ENCODE results near the gene STK38.
A peak's percentile ranks its signal among the peaks of the same experiment; 100 is the strongest.
"Not testable (repeated sequence)": the region's sequence is repeated elsewhere in the genome, so short reads cannot be mapped to it uniquely, and the experiment has no call there.

STK38 gene

DNA sequence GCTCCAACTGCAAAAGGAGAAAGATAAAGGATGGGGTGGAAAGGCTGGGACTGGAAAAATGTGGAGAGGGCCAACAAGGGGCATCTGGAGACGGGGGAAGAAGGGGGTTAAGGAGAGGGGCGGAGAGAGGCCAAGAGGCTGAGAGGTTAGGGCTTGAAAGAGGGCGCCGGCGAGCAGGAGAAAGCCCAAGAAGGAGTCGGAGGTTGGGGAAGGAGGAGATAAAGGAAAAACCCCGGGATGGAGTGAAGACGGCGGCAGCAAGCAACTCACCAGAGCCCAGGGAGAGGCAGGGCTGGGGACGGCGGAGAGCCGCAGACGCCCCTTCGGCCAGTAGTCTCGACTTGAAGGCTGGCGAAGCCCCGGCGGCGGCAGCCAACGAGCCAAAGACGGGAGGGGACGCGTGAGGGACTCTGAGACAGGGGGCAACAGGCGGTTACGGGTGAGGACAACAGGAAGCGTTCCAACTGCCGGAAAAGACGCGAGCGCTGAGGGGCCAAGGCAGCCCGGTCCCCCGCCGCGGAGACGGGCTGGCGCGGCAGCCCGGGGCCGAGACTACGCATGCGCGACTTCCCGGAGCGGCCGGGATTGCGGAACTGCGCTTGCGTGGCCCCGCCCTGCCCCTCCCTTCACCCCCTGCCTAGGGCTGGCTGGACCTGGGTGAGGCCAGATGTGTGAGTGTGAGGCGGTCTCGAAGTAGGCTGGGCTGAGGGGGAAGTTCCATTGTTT, at the start of gene STK38:
STK38 (minus strand) TSS at position 560 of the 726 bp plus-strand sequence. CDS start 7,277 bp downstream, outside the sequence.
- peak; percentile 95 for DNase-seq

DNA sequence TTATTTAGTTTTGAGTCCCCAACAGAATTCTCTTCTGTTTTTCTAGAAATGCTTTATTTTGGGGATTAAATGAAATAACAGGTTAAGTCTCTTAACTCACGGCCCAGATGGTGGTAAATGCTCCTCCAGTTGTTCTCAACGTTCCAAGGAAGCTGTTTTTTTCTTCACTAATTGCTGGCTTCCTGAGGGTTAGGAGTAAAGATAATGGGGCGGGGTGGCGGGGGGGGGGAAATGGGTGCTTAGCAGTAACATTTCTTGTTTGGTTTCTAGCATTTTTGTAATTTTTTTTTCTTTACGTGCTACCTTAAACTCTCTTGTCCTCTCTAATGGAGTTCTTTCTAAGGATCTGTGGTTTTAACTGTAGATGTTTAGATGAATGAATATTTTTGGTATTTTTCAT, 49.1 kb upstream of the STK38 start:
- no peak for DNase-seq

DNA sequence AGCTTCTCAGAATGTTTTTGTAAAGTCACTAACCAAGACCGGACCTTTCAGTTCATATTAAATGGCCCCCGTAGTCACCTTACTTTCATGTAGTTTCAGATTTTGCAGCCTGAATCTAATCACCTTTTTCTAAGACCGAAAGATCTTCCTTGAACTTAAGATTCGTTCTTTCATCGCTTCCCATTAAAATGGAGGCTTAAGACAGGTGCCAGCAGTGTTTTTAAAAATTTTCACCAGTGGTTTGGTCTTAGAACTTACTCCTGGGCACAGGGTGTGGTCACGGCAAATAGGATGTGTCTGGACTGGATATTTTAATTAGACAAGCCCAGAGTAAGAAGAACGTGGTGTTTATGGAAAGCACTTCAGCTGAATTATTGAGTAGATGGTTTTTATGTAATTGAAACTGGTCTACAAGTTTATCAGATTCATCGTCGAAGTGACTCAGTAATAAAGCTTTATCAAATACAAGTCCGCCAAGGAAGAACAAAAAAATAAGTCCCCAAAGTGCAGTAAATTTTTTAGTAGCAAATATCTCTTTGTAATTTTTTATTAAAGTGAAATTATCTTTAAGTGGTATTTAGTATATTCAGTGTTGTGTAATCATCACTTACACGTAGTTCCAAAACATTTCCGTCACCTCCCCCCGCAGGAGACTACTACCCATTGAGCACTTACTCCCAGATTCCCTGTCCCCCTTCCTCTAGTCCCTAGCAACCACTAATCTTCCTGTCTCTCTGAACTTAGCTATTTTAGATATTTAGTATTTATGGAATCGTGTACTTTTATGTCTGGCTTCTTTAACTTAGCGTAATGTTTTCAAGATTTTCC, 47.8 kb upstream of the STK38 start:
- DNase-seq, result no peak

DNA sequence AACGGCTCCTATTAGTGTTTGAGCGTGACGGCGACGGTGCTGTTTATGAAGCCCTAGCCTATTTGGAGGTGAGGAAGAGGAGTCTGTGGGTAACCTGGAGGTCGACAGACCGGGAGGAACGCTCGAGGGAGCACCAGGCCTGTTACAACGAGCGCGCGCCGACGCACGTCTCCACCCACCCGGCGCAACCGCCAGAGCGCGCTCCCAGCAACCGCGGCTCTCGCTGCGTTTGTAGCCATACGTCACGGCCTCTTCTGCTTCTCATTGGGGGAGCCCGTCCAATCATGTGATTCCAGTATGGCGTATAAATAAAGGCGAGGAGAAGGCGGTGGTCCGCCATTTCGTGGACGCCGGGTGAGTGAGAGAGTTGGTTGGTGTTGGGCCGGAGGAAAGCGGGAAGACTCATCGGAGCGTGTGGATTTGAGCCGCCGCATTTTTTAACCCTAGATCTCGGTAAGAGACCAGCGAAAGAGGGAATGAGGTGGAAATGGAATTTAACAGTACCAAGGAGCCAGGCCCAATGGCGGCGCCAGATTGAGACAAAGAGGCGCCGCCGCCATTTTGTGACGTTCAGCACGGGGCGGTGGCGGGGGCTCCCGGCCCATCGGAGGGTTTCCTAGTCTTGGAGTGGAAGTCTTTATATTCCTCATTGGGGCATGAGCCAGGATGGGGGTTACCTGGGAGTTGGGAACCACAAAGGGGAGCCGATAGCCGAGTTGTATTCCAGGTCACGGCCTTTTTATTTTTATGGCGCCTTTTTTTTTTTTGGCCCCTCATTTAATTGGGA, 46.9 kb upstream of the STK38 start, which contains the start of gene SRSF3:
SRSF3 (plus strand) TSS at position 334 of the 787 bp plus-strand sequence. CDS start 2,401 bp downstream, outside the sequence.
- peak; percentile 98 for DNase-seq

DNA sequence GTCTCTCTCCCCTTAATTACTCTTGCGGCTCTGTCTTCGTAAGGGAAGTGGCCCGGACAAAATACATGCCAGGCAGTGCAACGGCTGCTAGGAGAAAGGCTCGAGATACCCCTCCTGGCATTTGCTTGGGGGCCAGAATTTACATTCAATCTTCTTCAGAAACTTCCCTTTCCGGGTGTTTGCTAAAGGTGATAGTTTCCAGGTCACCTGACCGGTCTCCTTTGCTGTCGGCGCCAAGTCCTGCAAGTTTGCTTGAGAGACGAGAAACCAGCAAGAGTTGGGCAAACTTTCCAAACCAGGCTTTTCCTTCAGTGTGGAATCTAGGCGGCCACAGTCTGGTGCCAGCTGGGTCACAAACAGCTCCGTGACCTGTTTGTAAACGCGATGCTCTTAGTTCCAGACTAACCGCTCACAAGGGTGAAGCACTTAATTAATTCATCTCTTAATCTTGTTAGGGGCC, 46.3 kb upstream of the STK38 start:
- DNase-seq, result peak; percentile 73

DNA sequence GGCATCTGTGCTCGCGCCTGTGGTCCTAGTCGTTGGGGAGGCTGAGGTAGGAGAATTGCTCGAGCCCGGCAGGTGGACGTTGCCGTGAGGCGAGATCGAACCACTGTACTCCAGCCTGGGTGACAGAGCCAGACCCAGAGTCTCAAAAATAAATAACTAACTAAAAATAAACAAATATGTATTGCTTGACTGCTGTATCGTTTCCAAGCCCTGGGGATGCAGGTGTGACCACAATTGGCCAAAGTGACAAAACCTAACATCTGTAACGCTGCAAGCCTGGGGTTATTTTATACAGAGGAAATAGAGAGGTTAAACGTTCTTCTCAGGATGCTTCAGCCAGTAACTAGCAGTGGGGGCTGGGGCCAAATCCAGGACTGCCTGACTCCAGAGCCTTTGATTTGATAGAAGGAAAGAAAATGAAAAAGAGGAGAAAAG, 45.0 kb upstream of the STK38 start:
- DNase-seq, result no peak

DNA sequence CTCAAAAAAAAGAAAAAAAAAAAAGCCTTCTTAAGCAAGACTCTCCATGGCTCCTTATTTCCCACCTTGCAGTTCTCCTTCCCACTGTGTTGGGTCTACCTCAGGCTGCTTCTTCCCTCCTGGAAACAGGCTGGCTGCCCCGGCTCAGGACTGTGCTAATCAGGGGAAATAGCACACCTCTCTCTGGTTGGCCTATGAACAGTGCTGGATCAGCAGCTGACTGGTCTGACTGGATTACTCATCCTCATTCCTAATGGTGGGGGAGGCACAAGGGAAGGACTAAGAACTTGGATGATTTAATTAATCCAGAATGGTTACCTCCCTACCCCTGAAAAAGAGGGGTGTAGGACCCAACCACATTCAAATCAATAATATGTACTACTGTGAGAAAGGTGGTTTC, 43.0 kb upstream of the STK38 start:
- DNase-seq, result no peak

DNA sequence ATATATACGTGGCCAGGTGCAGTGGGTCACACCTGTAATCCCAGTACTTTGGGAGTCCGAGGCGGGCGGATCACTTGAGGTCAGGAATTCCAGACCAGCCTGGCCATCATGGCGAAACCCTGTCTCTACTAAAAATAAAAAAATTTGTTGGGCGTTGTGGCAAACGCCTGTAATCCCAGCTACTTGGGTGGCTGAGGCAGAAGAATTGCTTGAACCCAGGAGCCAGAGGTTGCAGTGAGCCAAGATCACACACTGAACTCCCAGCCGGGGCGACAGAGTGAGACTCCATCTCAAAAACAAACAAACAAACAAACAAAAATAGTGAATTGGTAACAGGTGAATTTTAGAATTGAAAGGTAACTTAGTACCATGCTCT, 41.7 kb upstream of the STK38 start:
- not testable (repeated sequence) for DNase-seq

DNA sequence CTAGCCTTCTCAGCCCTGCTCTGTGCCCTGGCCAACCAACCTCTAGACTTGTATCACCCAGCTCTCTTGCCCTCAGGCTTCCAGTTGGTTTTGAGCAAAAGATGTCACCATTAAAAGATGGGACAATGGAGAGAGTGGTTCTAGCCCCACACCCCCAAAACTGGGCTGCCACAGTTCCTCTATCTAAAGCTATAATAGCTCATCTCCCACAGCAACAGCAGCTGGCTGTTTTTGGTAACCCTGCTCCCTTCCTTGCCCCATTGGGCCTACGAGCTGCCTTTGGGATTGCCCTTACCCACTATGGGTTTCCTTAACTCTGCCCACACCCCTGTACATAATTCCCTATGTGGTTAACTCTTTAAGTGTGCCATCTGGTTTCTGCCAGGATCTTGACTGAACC, 39.3 kb upstream of the STK38 start:
- DNase-seq, result no peak

DNA sequence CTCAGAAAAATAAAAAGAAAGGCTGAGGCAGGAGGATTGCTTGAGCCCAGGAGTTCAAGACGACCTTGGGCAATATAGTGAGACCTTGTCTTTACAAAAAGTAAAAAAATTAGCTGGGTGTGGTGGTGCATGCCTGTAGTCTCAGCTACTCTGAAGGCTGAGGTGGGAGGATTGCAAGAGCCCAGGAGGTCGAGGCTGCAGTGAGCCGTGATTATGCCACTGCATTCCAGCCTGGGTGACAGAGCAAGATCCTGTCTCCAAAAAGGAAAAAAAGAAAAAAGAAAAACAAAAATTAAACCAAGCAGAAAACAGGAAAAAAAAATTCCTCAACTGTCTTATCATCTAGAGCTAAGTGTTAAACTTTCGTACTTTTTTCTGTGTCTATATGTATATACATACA, 34.4 kb upstream of the STK38 start:
- no peak for DNase-seq

DNA sequence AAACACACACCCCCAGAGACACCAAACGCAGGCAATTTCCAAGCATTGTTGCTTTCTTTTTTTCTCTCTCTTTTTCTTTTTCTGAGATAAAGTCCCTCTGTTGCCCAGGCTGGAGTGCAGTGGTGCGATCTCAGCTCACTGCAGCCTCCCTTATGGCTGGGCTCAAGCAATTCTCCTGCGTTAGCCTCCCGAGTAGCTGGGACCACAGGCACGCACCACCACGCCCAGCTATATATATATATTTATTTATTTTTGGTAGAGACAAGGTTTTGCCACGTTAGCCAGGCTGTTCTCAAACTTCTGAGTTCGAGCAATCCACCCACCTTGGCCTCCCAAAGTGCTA, 32.9 kb upstream of the STK38 start:
- no peak for DNase-seq

DNA sequence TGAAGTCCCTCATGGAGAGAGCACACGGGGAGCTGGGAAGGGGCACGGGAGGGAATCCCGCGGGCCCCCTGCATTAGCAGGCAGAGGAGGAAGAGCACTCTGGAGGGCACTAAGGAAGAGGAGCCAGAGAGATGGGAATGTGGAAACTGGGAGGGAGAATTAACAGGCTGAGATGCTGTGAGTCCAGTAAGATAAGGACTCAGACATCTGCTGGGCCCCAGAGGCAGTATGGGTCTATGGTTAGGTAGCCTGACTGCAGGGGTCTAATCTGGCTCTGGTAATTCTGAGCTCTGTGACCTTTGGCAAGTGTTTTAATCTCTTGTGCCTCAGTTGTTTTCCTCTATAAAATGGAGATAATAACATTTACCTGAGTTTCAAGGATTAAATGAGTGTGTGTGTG, 31.2 kb upstream of the STK38 start:
- no peak for DNase-seq

DNA sequence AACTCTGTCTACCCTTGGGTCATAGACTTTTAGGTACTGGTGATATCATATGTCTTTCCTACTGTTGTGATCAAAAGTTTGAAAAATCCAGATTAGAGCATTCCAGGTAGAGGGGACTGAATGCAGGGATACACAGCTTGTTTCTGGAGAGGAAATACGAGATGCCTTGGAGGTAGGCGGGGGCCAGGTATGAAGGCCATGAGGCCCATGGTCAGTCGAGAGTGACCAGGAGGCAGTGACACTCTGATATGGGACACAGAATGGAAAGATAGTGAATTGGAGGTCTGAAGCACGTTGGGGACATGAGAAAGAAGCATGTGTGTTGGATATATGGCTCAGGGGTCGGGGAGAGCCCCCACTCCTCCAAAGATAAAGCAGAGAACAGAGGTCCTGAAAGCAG, 30.8 kb upstream of the STK38 start:
- DNase-seq, result no peak

DNA sequence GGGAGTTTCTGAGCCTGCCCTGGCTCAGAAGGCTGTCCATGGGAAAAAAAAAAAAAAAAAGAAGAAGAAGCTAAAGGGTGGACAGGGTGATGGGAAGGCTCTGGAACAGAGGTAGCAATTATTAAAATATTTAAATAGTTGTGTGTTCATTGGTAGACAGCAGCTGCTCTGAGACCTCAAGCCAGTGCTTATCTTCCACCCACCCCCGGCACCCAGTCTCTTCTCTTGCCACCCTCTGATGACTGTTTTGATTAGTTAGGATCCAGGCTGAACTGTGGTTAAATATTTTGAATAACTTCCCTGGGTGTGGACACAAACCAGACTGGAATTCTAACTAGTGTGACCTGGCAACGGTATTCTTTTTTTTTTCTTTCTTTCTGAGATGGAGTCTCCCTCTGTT, 30.0 kb upstream of the STK38 start:
- no peak for DNase-seq

DNA sequence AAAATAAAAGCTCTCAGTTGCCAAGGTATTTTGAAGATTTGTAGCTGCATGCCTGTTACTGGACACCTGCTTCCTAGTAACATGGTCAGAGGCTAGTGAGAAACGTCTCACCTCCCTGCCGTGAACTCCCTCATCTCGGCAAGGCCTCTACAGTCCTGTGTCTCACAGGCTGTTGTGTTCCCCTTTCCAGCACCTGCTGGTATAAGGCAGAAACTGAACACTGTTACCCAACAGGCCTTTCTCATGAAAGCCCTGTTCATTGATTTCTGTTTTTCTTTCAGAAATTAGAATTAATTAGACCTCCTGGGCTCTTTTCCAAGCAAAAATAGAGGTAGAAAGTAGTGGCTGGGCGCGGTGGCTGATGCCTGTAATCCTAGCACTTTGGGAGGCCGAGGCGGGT, 29.3 kb upstream of the STK38 start:
- DNase-seq, result no peak

DNA sequence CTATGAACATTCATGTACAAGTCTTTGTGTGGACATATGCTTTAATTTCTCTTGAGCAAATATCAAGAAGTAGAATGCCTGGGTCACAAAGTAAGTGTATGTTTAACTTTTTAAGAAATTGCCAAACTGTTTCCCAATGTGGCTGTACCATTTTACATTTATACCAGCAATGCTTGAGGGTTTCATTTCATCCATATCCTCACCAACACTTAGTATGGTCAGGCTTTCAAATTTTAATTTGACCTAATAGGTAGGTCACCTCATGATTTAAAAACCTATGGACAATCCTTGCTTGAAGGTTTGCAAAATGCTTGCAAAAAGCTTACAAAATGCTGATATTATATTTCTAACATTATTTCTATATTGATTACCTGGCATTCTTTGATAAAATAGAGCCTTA, 27.4 kb upstream of the STK38 start:
- DNase-seq, result no peak

DNA sequence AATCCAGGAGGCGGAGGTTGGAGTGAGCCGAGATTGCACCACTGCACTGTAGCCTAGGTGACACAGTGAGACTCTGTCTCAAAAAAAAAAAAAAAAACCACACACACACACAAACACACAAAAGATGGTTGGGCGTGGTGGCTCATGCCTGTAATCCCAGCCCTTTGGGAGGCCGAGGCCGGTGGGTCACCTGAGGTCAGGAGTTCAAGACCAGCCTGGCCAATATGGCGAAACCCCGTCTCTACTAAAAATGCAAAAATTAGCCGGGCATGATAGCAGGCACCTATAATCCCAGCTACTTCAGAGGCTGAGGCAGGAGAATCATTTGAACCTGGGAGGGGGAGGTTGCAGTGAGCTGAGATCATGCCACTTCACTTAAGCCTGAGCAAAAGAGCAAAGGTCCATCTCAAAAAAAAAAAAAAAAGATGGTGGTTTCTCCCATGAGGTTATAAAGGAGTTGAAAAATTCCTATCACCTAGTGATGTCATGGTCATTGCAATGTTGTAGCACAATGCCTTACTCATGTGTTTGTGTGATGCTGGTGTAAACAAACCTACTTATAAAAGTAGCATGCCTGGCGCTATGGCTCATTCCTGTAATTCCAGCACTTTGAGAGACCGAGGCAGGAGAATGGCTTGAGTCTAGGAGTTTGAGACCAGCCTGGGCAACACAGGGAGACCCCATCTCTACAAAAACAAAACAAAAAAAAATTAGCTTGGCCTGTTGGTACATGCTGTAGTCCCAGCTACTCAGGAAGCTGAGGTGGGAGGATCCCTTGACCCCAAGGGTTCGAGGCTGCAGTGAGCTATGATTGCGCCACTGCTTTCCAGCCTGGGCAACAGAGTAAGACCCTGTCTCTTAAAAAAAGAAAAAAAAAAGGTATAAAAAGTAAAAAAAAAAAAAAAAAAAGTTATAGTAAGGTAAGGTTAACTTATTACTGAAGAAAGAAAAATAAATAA, 25.4 kb upstream of the STK38 start:
- DNase-seq, result not testable (repeated sequence)

DNA sequence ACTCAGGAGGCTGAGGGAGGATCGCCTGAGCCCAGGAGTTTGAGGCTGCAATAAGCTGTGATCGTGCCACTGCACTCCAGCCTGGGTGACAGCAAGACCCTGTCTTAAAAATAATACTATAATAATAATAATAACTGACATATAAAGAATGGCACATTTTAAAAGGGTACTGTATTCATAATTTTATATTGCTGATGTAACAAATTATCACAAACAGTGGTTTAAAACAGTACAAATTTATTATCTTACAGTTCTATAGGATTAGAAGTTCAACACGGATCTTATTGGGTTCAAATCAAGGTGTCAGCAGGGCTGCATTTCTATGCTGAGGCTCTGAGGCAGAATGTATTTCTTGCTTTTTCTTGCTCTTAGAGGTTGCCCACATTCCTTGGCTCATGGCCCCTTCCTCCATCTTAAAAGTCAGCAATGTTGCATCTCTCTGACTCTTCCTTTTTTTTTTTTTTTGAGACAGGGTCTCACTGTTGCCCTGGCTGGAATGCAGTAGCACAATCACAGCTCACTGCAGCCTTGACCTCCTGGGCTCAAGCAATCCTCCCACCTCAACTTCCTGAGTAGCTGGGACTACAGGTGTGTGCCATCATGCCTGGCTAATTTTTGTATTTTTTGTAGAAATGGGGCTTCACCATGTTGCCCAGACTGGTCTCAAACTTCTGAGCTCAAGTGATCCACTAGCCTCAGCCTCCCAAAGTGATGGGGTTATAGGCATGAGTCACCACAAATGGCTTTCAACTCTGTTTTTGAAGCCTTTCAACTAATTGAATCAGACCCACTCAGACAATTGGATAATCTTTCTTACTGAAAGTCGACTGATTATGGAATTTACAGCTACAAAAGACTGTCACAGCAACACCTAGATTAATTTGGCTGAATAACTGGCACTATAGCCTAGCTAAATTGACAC, 24.1 kb upstream of the STK38 start:
- DNase-seq, result no peak

DNA sequence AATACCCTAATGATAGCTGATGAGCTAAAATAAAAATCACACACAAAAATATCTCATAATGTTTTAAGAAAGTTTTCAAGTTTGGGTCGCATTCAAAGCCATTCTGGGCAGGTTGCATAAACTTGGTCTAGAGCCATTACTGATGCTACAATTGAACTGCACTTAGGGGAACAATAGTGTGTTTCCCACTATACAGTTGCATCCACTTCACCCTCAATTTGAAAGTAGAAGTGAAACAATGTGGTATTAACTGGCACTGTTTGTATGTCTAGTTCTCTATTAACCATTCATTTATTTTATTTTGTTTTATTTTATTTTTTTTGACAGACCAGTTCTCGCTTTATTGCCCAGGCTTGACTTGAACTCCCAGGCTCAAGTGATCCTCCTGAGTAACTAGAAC, 23.0 kb upstream of the STK38 start:
- DNase-seq, result no peak

DNA sequence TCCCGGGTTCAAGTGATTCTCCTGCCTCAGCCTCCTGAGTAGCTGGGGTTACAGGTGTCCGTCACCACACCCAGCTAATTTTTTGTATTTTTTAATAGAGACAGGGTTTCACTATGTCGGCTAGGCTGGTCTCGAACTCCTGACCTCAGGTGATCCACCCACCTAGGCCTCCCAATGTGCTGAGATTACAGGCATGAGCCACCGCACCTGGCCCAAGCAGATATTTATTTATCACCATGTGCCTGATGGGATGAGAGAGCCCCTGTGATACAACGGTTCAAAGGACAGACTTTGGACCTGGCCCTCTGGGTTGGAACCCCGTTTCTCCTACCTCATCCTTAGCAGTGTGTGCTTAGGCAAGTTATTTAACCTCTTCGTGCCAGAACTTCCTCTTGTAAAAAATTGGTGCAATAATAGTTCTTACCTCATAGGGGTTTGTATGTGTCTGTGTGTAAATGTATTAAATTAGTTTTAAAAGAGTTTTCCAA, 19.2 kb upstream of the STK38 start:
- no peak for DNase-seq

DNA sequence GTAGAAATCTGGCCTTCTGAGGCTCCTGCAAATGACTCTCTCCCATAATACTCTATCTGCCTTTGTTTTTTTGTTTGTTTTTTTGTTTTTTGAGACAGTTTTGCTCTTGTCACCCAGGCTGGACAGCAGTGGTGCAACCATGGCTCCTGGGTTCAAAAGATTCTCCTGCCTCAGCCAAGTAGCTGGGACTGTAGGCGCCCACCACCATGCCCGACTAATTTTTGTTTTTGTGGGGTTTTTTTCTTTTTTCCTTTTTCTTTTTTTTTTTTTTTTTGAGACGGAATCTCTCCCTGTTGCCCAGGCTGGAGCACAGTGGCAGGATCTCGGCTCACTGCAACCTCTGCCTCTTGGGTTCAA, 16.6 kb upstream of the STK38 start:
- DNase-seq, result no peak

All from left hindlimb (tissue), 1 donor.